H1 (cell line): ENCODE results near the gene CPA1. TPM values are rescaled to one million over a fixed set of nuclear protein-coding genes. Genes with fewer than 3 reads are reported as not detected.

Source experiments
- CTCF ChIA-PET: fragments of 300-600 bp; sonication (Branson Sonifier 250); formaldehyde crosslinking; loops from one replicate; lab custom pipeline; 2021; ENCODE audit not compliant: partially characterized antibody; lab: Charles Lee
- POLR2A ChIA-PET: fragments of 300-600 bp; sonication (Branson Sonifier 250); formaldehyde crosslinking; loops from one replicate; lab custom pipeline; 2021; ENCODE audit warnings: inconsistent platforms; ENCODE audit not compliant: partially characterized antibody; lab: Charles Lee
- DNase-seq, 2 experiments: peaks; one replicate each; pipeline versions ENCODE4 v3.0.0 to v3.0.0-alpha.2; 2010 to 2022; ENCODE audit warnings: low spot score in 2 of 2, low read depth in 1 of 2, mixed read lengths in 1 of 2
- FAIRE-seq: peaks from 2 replicates; lab custom pipeline; 2011; peaks lifted over from hg19 to GRCh38; lab: Jason Lieb, UNC
- H2AFZ ChIP-seq: 2 replicates; pipeline ENCODE4 v1.8.1; 2012; ENCODE audit warnings: low read length, inconsistent platforms
- H2AK5ac ChIP-seq: 2 replicates; pipeline ENCODE4 v1.6.1; 2013; ENCODE audit warnings: low read depth, low read length
- H2BK120ac ChIP-seq: replicated peaks from 2 replicates; pipeline ENCODE3; 2013; ENCODE audit warnings: low read depth, low read length, inconsistent platforms
- H2BK12ac ChIP-seq: 2 replicates; pipeline ENCODE4 v1.6.1; 2013; ENCODE audit warnings: low read depth, low read length
- H2BK15ac ChIP-seq: 2 replicates; pipeline ENCODE4 v1.6.1; 2013; ENCODE audit warnings: low read length
- H2BK20ac ChIP-seq: 2 replicates; pipeline ENCODE4 v1.6.1; 2013; ENCODE audit warnings: low read length
- H2BK5ac ChIP-seq: 2 replicates; pipeline ENCODE4 v1.6.1; 2013; ENCODE audit warnings: low read depth, low read length
- H3K14ac ChIP-seq: 2 replicates; pipeline ENCODE4 v1.6.1; 2013; ENCODE audit warnings: inconsistent platforms; ENCODE audit not compliant: insufficient read length
- H3K18ac ChIP-seq: 2 replicates; pipeline ENCODE4 v1.6.1; 2013; ENCODE audit warnings: low read length; ENCODE audit errors: extremely low read depth
- H3K23ac ChIP-seq: 2 replicates; pipeline ENCODE4 v1.6.1; 2013; ENCODE audit warnings: inconsistent platforms; ENCODE audit not compliant: insufficient read length
- H3K23me2 ChIP-seq: 2 replicates; pipeline ENCODE4 v1.6.1; 2013; ENCODE audit warnings: low read depth, low read length
- H3K27ac ChIP-seq: 2 replicates; pipeline ENCODE4 v1.6.1; 2011; ENCODE audit warnings: low read depth, low read length, inconsistent platforms
- H3K27me3 ChIP-seq, 4 experiments: replicated peaks in 1 of 4; 1 replicate in 1 of 4; 2 replicates in 3 of 4; pipeline versions ENCODE4 v1.6.1 to v1.8.1; 2011 to 2013; ENCODE audit warnings: low read length in 3 of 4, mild to moderate bottlenecking in 3 of 4, inconsistent platforms in 2 of 4, mixed read lengths in 2 of 4, moderate library complexity in 1 of 4; ENCODE audit not compliant: control insufficient read depth in 3 of 4, insufficient read depth in 3 of 4; ENCODE audit errors: extremely low read depth in 1 of 4
- H3K36me3 ChIP-seq, 4 experiments: 2 replicates each; pipeline versions ENCODE4 v1.6.1 to v1.8.1; 2011 to 2013; ENCODE audit warnings: mild to moderate bottlenecking in 4 of 4, low read length in 3 of 4, moderate library complexity in 2 of 4, control low read depth in 1 of 4, inconsistent platforms in 1 of 4; ENCODE audit not compliant: insufficient read depth in 4 of 4, control insufficient read depth in 2 of 4
- H3K4ac ChIP-seq: replicated peaks from 2 replicates; pipeline ENCODE3; 2013; ENCODE audit warnings: low read length, low read depth, mixed read lengths, inconsistent platforms; ENCODE audit not compliant: insufficient read length
- H3K4me1 ChIP-seq, 4 experiments: replicated peaks in 1 of 4; 1 replicate in 1 of 4; 2 replicates in 3 of 4; pipeline versions ENCODE4 v1.6.1 to v1.8.1; 2011 to 2013; ENCODE audit warnings: low read length in 3 of 4, inconsistent platforms in 2 of 4, mixed read lengths in 1 of 4; ENCODE audit not compliant: insufficient read depth in 4 of 4, control insufficient read depth in 3 of 4
- H3K4me2 ChIP-seq, 2 experiments: 2 replicates each; pipeline versions ENCODE4 v1.6.1 to v1.8.1; 2011 to 2013; ENCODE audit warnings: low read depth in 2 of 2, low read length in 2 of 2, control low read depth in 1 of 2, inconsistent platforms in 1 of 2, mild to moderate bottlenecking in 1 of 2; ENCODE audit not compliant: insufficient read depth in 1 of 2
- H3K4me3 ChIP-seq, 4 experiments: fragments of 200-600, 300-600 bp in 1 of 4; sonication (generic), shearing (Covaris generic), sonication (Bioruptor Twin) in 1 of 4; 2 replicates each; pipeline versions ENCODE4 v1.5.1 to v1.8.1; 2011 to 2016; ENCODE audit warnings: low read length in 4 of 4, low read depth in 3 of 4, control low read depth in 2 of 4, inconsistent platforms in 2 of 4, mild to moderate bottlenecking in 2 of 4, mixed read lengths in 1 of 4, moderate library complexity in 1 of 4; ENCODE audit not compliant: insufficient read depth in 2 of 4; ENCODE audit errors: extremely low read depth in 1 of 4
- H3K56ac ChIP-seq: replicated peaks from 2 replicates; pipeline ENCODE3; 2013; ENCODE audit warnings: low read depth, mild to moderate bottlenecking, mixed read lengths, low read length, inconsistent platforms; ENCODE audit not compliant: insufficient read length
- H3K79me1 ChIP-seq: 2 replicates; pipeline ENCODE4 v1.6.1; 2013; ENCODE audit warnings: low read depth, low read length, control low read depth
- H3K79me2 ChIP-seq, 2 experiments: 2 replicates each; pipeline versions ENCODE4 v1.6.1 to v1.8.1; 2012 to 2013; ENCODE audit warnings: low read length in 2 of 2, mild to moderate bottlenecking in 2 of 2, inconsistent platforms in 1 of 2; ENCODE audit not compliant: insufficient read depth in 2 of 2, control insufficient read depth in 1 of 2
- H3K9ac ChIP-seq, 4 experiments: replicated peaks in 1 of 4; 1 replicate in 1 of 4; 2 replicates in 3 of 4; pipeline versions ENCODE4 v1.6.1 to v1.8.1; 2011 to 2013; ENCODE audit warnings: low read depth in 3 of 4, low read length in 3 of 4, control low read depth in 2 of 4, mild to moderate bottlenecking in 2 of 4, moderate library complexity in 2 of 4, inconsistent platforms in 1 of 4; ENCODE audit errors: extremely low read depth in 1 of 4
- H3K9me3 ChIP-seq, 2 experiments: 2 replicates each; pipeline versions ENCODE4 v1.6.1 to v1.8.1; 2012 to 2013; ENCODE audit warnings: mild to moderate bottlenecking in 2 of 2, moderate library complexity in 2 of 2, control low read depth in 1 of 2, inconsistent platforms in 1 of 2, low read depth in 1 of 2, low read length in 1 of 2, mixed read lengths in 1 of 2; ENCODE audit not compliant: insufficient read depth in 2 of 2
- H4K20me1 ChIP-seq, 2 experiments: replicated peaks in 1 of 2; 2 replicates each; pipeline versions ENCODE3 to v1.8.1; 2011 to 2013; ENCODE audit warnings: inconsistent platforms in 2 of 2, low read length in 2 of 2, mild to moderate bottlenecking in 1 of 2; ENCODE audit not compliant: insufficient read depth in 2 of 2, control insufficient read depth in 1 of 2
- H4K5ac ChIP-seq: 2 replicates; pipeline ENCODE4 v1.6.1; 2013; ENCODE audit warnings: low read length, low read depth, mixed read lengths, inconsistent platforms; ENCODE audit not compliant: insufficient read length
- H4K8ac ChIP-seq: 2 replicates; pipeline ENCODE4 v1.8.0; 2013; ENCODE audit warnings: mild to moderate bottlenecking, moderate library complexity, low read length, inconsistent platforms; ENCODE audit not compliant: insufficient read depth; ENCODE audit errors: extremely low read depth
- H4K91ac ChIP-seq: replicated peaks from 2 replicates; pipeline ENCODE3; 2013; ENCODE audit warnings: low read length, mixed read lengths, inconsistent platforms; ENCODE audit not compliant: insufficient read length
- BACH1 ChIP-seq: IDR thresholded peaks from 2 replicates; pipeline ENCODE4 v1.6.1; 2012; ENCODE audit warnings: low read length, improper control_type of control experiment
- CEBPB ChIP-seq: IDR thresholded peaks from 2 replicates; pipeline ENCODE4 v1.6.1; 2012; ENCODE audit warnings: low read depth, low read length
- CHD1 ChIP-seq: IDR thresholded peaks from 2 replicates; pipeline ENCODE4 v1.6.1; 2012; ENCODE audit warnings: low read depth, low read length, improper control_type of control experiment
- JUND ChIP-seq: IDR thresholded peaks from 2 replicates; pipeline ENCODE4 v1.6.1; 2011; ENCODE audit warnings: mild to moderate bottlenecking, improper control_type of control experiment, low read length
- KDM4A ChIP-seq: IDR thresholded peaks from one replicate; pipeline ENCODE4 v1.7.1; 2012; ENCODE audit warnings: low read depth, mild to moderate bottlenecking, moderate library complexity, low read length, inconsistent platforms; ENCODE audit not compliant: severe bottlenecking
- MAX ChIP-seq: IDR thresholded peaks from 2 replicates; pipeline ENCODE4 v1.6.1; 2012; ENCODE audit warnings: inconsistent platforms
- POU5F1 ChIP-seq: IDR thresholded peaks from 2 replicates; pipeline ENCODE4 v1.6.1; 2011; ENCODE audit warnings: low read depth, mild to moderate bottlenecking, low read length, moderate library complexity
- RBBP5 ChIP-seq: IDR thresholded peaks from 2 replicates; pipeline ENCODE4 v1.7.1; 2012; ENCODE audit warnings: low read depth, mild to moderate bottlenecking, inconsistent platforms, low read length, moderate library complexity, borderline replicate concordance
- RXRA ChIP-seq: IDR thresholded peaks from 2 replicates; pipeline ENCODE4 v1.6.1; 2011; ENCODE audit warnings: low read depth, mild to moderate bottlenecking, low read length, moderate library complexity; ENCODE audit not compliant: insufficient read depth
- SRF ChIP-seq: IDR thresholded peaks from 2 replicates; pipeline ENCODE4 v1.6.1; 2011; ENCODE audit warnings: mild to moderate bottlenecking, low read depth, low read length, moderate library complexity
- WGBS, 2 experiments: shearing (Covaris generic) in 1 of 2; methylation state at CpG; one replicate each; pipeline versions ENCODE4 v1.1.6 to v1.1.7; 2013 to 2015; ENCODE audit warnings: low lambda C conversion rate in 2 of 2, mixed read lengths in 2 of 2, inconsistent platforms in 1 of 2, low coverage in 1 of 2, missing lambda C conversion rate in 1 of 2; ENCODE audit not compliant: insufficient replicate concordance in 2 of 2, insufficient coverage in 1 of 2, insufficient read length in 1 of 2; ENCODE audit errors: extremely low coverage in 1 of 2, missing lambda C conversion rate in 1 of 2; 5-methylcytosine and 5-hydroxymethylcytosine counted together
- polyA plus RNA-seq, 7 experiments: library from polyadenylated mRNA; depleted of rRNA in 3 of 7; stranded (reverse) in 5 of 7; unstranded in 2 of 7; fragments of >200 nt in 5 of 7; fragments of 200-250 nt in 2 of 7; gene quantifications; 1 replicate in 5 of 7; 2 replicates in 1 of 7; 4 replicates in 1 of 7; pipeline versions ENCODE4 v1.2.1 to v1.2.3, GENCODE V29; 2011 to 2013; ENCODE audit warnings: missing spikeins in 2 of 7, mixed read lengths in 2 of 7
- total RNA-seq: library from RNA; stranded (reverse); fragmentation: NEBNext Ultra II Directional; extraction: Animal tissue kit (Norgen Biotek cat#: 25700); gene quantifications from 2 replicates; pipeline ENCODE4 v1.2.1, GENCODE V29; 2021

Gene CPA1
- total and polyA plus RNA-seq, 2 of the 8 experiments (the other 6 are each of a cell fraction or from before 2014, with no cell fraction given), result not detected

DNA sequence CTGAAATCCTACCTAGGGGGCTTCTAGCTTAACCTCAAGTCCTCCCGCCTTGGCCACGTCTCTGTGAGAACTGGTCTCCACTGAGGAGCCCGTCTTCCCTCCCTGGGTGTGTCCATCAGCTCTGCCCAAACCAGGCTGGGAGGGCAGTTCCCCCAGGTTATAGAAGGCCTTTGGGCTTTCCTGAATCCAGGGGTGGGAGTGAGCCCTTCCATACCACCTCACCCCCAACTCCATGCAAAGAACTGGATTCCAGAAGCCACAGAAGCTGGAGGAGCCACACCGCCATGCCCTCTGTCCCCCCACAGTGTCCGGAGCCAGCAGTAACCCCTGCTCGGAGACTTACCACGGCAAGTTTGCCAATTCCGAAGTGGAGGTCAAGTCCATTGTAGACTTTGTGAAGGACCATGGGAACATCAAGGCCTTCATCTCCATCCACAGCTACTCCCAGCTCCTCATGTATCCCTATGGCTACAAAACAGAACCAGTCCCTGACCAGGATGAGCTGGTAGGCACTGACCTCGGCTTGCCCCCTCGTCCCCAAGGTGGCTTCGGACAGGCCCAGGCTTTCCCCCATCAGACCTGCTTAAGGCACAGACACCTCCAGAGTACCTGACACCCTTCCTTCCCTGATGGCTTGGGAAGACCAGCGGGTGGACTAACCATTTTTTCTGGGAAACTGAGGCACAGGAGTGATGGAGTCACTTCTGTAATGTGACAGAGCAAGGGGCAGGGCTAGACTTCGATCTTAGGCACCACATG lies 4.7 kb downstream of the CPA1 start:
- Histone ChIP-seq H3K27ac (no peak overlapping the region), H2BK12ac (no peak overlapping the region), H3K4me3 (no peak overlapping the region), H3K4ac (no peak overlapping the region), H2BK20ac (no peak overlapping the region), H4K8ac (no peak overlapping the region), H4K5ac (no peak overlapping the region), H3K56ac (no peak overlapping the region), H2BK5ac (no peak overlapping the region), H3K9me3 (no peaks in the 10 kb centered on the region), H3K4me2 (no peak overlapping the region), H3K27me3 (no peaks in the 10 kb centered on the region; a peak in 1 of 7 replicates), H4K20me1 (no peaks in the 10 kb centered on the region), H3K23me2 (no peaks in the 10 kb centered on the region; the same call in 1 of the 2 replicates), H3K23ac (no peak overlapping the region), H2AFZ (no peak overlapping the region), H3K36me3 (no peaks in the 10 kb centered on the region), H3K14ac (no peak overlapping the region), H2AK5ac (no peak overlapping the region), H3K18ac (no peak overlapping the region), H3K79me2 (no peaks in the 10 kb centered on the region), H3K9ac (no peak overlapping the region), H3K4me1 (peaks cover 0 to 2% (median 0%) of the 10 kb centered on the region in 4 experiments; a peak in 1 of 7 replicates), H3K79me1 (no peaks in the 10 kb centered on the region), H2BK120ac (no peak overlapping the region), H2BK15ac (no peak overlapping the region), H4K91ac (no peak overlapping the region)
- WGBS, 2 experiments, result 96% methylated on average over 13 of the region's 13 CpGs; no CpG with 5 or more reads in 1 of the 2 experiments
- TF ChIP-seq CEBPB, result no peak
- TF ChIP-seq MAX, result no peak
- TF ChIP-seq RBBP5, result no peak
- no peak for TF ChIP-seq BACH1
- no peak for TF ChIP-seq POU5F1
- no peak for TF ChIP-seq KDM4A
- TF ChIP-seq JUND, result no peak
- TF ChIP-seq SRF, result no peak
- no peak for TF ChIP-seq RXRA
- TF ChIP-seq CHD1, result no peak
- ChIA-PET POLR2A (no interaction called here), CTCF (interaction anchor here (2.1 kb wide), 1 partner anchor 9 kb away, joined by 5 read pairs; no protein-coding TSS in a partner anchor)
- peak in 1 of 2 experiments; percentile 24 for DNase-seq
- no peak for FAIRE-seq
